Stimulated activated naive B cell treated with anti-CD40 and anti-IgM and Interleukin-4, amounts not matched to agents 10 μg/mL and 1 μg/mL and 100 μg/mL, for 72 hours (primary cell): Measurements from ENCODE around the gene ZNF195.
"Not testable (repeated sequence)": the region's sequence is repeated elsewhere in the genome, so short reads cannot be mapped to it uniquely, and the experiment has no call there.

ENCODE experiments used
- ATAC-seq, 2 donors: fragments of 150-1000 bp; cut with Tn5 transposase; replicated peaks; 2 replicates each; pipeline ENCODE4 v1.10.0; 2021; ENCODE audit warnings: moderate library complexity in 1 of 2
- DNase-seq: peaks from one replicate; pipeline ENCODE4 v3.0.0; 2021
- H3K27ac Mint-ChIP-seq: one replicate; pipeline ENCODE4 v1.8.0; 2022; ENCODE audit warnings: mild to moderate bottlenecking, mixed read lengths
- H3K27me3 Mint-ChIP-seq, 2 donors: one replicate each; pipeline ENCODE4 v1.8.0; 2022; ENCODE audit warnings: mixed read lengths in 2 of 2
- H3K36me3 Mint-ChIP-seq, 2 donors: one replicate each; pipeline ENCODE4 v1.8.0; 2022; ENCODE audit warnings: mixed read lengths in 2 of 2, mild to moderate bottlenecking in 1 of 2
- H3K4me1 Mint-ChIP-seq, 2 donors: one replicate each; pipeline ENCODE4 v1.8.0; 2022; ENCODE audit warnings: mixed read lengths in 2 of 2, mild to moderate bottlenecking in 1 of 2
- H3K4me3 Mint-ChIP-seq, 2 donors: one replicate each; pipeline ENCODE4 v1.8.0; 2022; ENCODE audit warnings: mild to moderate bottlenecking in 2 of 2, mixed read lengths in 2 of 2, moderate library complexity in 1 of 2
- H3K9me3 Mint-ChIP-seq, 2 donors: one replicate each; pipeline ENCODE4 v1.8.0; 2022; ENCODE audit warnings: mixed read lengths in 2 of 2, mild to moderate bottlenecking in 1 of 2

The ZNF195 gene

DNA sequence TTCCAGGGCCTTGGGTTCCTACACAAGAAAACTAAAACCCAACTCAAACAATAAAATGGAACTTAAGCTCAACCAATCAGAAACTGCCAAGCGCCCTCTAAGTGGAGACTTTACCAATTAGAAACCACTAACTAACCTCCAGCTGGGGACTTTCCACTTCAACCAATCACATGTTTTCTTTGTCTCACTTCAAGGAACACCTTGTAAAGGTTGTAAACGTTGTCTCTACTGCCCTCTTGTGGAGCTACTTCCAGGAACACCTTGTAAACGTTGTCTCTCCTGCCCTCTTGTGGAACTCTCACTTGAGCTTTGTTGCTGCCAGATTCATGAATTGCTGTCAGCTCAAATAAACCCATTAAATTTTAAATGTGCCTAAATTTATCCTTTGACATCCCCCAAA lies 54.2 kb downstream of the ZNF195 start:
- H3K27ac Mint-ChIP-seq, H3K4me1 Mint-ChIP-seq, H3K36me3 Mint-ChIP-seq, H3K9me3 Mint-ChIP-seq, H3K4me3 Mint-ChIP-seq, DNase-seq, H3K27me3 Mint-ChIP-seq: not testable (repeated sequence)
- ATAC-seq: peak; percentile 65 to 67
